IMR-90 (cell line): ENCODE data around the gene ADAT1.

Experiments
- POLR2A ChIP-seq: IDR thresholded peaks from 2 replicates; pipeline ENCODE4 v1.6.1; 2012; ENCODE audit warnings: mild to moderate bottlenecking, low read depth, low read length
- RAD21 ChIP-seq: IDR thresholded peaks from 2 replicates; pipeline ENCODE4 v1.6.1; 2012; ENCODE audit warnings: low read length, improper control_type of control experiment
- RFX5 ChIP-seq: IDR thresholded peaks from 2 replicates; pipeline ENCODE4 v1.8.0; 2012; ENCODE audit warnings: low read depth, mild to moderate bottlenecking, low read length, moderate library complexity
- TF ChIP-seq, protein P1 (sequence below): conservative IDR thresholded peaks from 2 replicates; pipeline ENCODE4 v1.5.1; 2012; ENCODE audit warnings: mild to moderate bottlenecking, low read depth, low read length, improper control_type of control experiment
- TF ChIP-seq, protein P2 (sequence below): fragments of 150-350 bp; IDR thresholded peaks from 2 replicates; pipeline ENCODE4 v1.6.1; 2017; ENCODE audit warnings: mild to moderate bottlenecking, antibody characterized with exemption, low read length, low read depth

- TF ChIP-seq, protein P1, sequence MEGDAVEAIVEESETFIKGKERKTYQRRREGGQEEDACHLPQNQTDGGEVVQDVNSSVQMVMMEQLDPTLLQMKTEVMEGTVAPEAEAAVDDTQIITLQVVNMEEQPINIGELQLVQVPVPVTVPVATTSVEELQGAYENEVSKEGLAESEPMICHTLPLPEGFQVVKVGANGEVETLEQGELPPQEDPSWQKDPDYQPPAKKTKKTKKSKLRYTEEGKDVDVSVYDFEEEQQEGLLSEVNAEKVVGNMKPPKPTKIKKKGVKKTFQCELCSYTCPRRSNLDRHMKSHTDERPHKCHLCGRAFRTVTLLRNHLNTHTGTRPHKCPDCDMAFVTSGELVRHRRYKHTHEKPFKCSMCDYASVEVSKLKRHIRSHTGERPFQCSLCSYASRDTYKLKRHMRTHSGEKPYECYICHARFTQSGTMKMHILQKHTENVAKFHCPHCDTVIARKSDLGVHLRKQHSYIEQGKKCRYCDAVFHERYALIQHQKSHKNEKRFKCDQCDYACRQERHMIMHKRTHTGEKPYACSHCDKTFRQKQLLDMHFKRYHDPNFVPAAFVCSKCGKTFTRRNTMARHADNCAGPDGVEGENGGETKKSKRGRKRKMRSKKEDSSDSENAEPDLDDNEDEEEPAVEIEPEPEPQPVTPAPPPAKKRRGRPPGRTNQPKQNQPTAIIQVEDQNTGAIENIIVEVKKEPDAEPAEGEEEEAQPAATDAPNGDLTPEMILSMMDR = no peak
- TF ChIP-seq, protein P2, sequence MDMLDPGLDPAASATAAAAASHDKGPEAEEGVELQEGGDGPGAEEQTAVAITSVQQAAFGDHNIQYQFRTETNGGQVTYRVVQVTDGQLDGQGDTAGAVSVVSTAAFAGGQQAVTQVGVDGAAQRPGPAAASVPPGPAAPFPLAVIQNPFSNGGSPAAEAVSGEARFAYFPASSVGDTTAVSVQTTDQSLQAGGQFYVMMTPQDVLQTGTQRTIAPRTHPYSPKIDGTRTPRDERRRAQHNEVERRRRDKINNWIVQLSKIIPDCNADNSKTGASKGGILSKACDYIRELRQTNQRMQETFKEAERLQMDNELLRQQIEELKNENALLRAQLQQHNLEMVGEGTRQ = no peak
- TF ChIP-seq POLR2A (no peak), RAD21 (no peak), RFX5 (no peak)
These were observed 50.1 kb downstream of the ADAT1 start for GRCh38 chr16:75572864-75573542.
